Measurements from ENCODE around the gene DGKB.

GRCh38 chr7:14770614-14771013, 131.9 kb downstream of the DGKB start:
- no peak for TF ChIP-seq POLR2A (IDR thresholded peaks at IDR 0.05; ENCODE audit: low read depth, low read length)
- TF ChIP-seq POLR2AphosphoS5 (IDR thresholded peaks at IDR 0.05; ENCODE audit: low read depth, low read length), result no peak
- no peak for TF ChIP-seq SPI1 (IDR thresholded peaks at IDR 0.05; ENCODE audit: low read depth, low read length)
- TF ChIP-seq TAF1 (IDR thresholded peaks at IDR 0.05; ENCODE audit: low read depth, low read length), result no peak
